Fibroblast of skin of right quadriceps (primary cell): Measurements from ENCODE around the gene FAM193A.
"Not testable (repeated sequence)": the region's sequence is repeated elsewhere in the genome, so short reads cannot be mapped to it uniquely, and the experiment has no call there.

Source experiments
- DNase-seq: peaks from one replicate; pipeline ENCODE4 v3.0.0-alpha.2; 2013

The FAM193A gene

GRCh38 chr4:2695346-2696060 lies 159.1 kb downstream of the FAM193A start:
- no peak for DNase-seq

- DNase-seq = no peak
These were observed 160.0 kb downstream of the FAM193A start for GRCh38 chr4:2696423-2696822.

GRCh38 chr4:2697995-2698414 lies 161.6 kb downstream of the FAM193A start:
- no peak for DNase-seq

GRCh38 chr4:2698504-2698903 lies 162.1 kb downstream of the FAM193A start:
- no peak for DNase-seq

GRCh38 chr4:2698951-2699505 lies 162.6 kb downstream of the FAM193A start:
- DNase-seq = no peak

GRCh38 chr4:2699534-2699933 lies 163.1 kb downstream of the FAM193A start:
- DNase-seq = no peak

- no peak for DNase-seq
These were observed 163.6 kb downstream of the FAM193A start for GRCh38 chr4:2700031-2700430.

GRCh38 chr4:2702361-2702760 lies 165.9 kb downstream of the FAM193A start:
- DNase-seq = no peak

GRCh38 chr4:2702770-2703169 lies 166.3 kb downstream of the FAM193A start:
- DNase-seq = no peak

- no peak for DNase-seq
These were observed 175.9 kb downstream of the FAM193A start for GRCh38 chr4:2712261-2712842.

GRCh38 chr4:2713337-2713736 lies 176.9 kb downstream of the FAM193A start:
- no peak for DNase-seq

- no peak for DNase-seq
These were observed 177.8 kb downstream of the FAM193A start for GRCh38 chr4:2714061-2714770.

- no peak for DNase-seq
These were observed 178.5 kb downstream of the FAM193A start for GRCh38 chr4:2714918-2715317.

- no peak for DNase-seq
These were observed 179.0 kb downstream of the FAM193A start for GRCh38 chr4:2715426-2715825.

GRCh38 chr4:2716236-2716635 lies 179.8 kb downstream of the FAM193A start:
- no peak for DNase-seq

GRCh38 chr4:2721586-2721985 lies 185.1 kb downstream of the FAM193A start:
- DNase-seq = no peak

GRCh38 chr4:2722033-2722432 lies 185.6 kb downstream of the FAM193A start:
- no peak for DNase-seq

- no peak for DNase-seq
These were observed 187.3 kb downstream of the FAM193A start for GRCh38 chr4:2723751-2724150.

- DNase-seq = no peak
These were observed 188.9 kb downstream of the FAM193A start for GRCh38 chr4:2725380-2725779.

GRCh38 chr4:2726881-2727280 lies 190.4 kb downstream of the FAM193A start:
- not testable (repeated sequence) for DNase-seq

- DNase-seq = no peak
These were observed 191.8 kb downstream of the FAM193A start for GRCh38 chr4:2728221-2728620.

- no peak for DNase-seq
These were observed 192.5 kb downstream of the FAM193A start for GRCh38 chr4:2728806-2729532.

- DNase-seq = no peak
These were observed 193.1 kb downstream of the FAM193A start for GRCh38 chr4:2729533-2729875.
